Sigmoid colon (tissue), 4 donors: ENCODE results near the gene LMNTD2.

Source experiments
- POLR2AphosphoS5 ChIP-seq, 4 donors: sonication (generic); formaldehyde crosslinking; IDR thresholded peaks; one replicate each; pipeline ENCODE4 v1.6.1; 2017; ENCODE audit warnings: antibody characterized with exemption in 4 of 4
- TF ChIP-seq, protein P1 (sequence below), 4 experiments: fragments of 450-650 bp in 3 of 4; fragments of 200-600 bp in 1 of 4; IDR thresholded peaks; one replicate each; pipeline ENCODE4 v1.5.1; 2016 to 2019; ENCODE audit warnings: antibody characterized with exemption in 4 of 4, mild to moderate bottlenecking in 3 of 4, moderate library complexity in 2 of 4

DNA sequence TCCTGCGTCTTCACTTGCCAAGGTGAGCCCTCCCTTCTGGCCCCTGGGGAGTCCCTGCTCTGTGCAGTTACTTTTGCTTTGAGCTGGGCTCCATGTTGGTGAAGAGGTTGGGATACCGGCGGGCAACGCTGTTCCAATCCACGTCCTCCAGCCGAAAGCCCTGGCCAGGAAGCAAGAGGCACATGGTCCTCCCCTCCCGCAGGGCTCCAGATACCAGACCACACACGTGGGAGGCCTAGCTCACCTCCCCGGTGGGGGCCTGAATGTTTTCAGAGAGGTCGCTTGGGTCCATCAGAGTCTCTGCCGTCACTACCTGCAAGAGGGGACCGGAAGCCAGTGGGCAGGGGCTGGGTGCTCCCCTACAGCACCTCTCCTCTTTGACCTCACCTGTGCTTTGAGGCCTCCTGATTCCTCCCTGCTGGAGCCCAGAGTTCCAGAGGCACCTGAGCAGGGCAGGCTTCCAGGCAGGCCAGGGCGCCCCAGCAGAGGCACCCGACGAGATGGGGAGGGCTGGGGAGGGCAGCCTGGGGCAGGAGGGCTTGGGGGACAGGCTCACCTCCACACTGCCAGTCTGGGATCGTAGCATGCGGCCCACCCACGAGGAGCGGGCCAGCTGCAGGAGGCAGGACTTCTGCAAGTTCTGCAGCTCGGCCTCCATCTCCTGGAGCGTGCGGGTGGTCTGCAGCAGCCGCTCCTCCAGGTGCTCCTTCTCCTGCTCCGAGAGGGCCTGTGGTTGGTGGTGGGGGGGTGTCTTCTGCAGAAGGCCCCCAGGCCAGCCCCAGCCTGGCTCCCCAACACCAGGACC lies 3.0 kb downstream of the LMNTD2 start:
- TF ChIP-seq, protein P1, sequence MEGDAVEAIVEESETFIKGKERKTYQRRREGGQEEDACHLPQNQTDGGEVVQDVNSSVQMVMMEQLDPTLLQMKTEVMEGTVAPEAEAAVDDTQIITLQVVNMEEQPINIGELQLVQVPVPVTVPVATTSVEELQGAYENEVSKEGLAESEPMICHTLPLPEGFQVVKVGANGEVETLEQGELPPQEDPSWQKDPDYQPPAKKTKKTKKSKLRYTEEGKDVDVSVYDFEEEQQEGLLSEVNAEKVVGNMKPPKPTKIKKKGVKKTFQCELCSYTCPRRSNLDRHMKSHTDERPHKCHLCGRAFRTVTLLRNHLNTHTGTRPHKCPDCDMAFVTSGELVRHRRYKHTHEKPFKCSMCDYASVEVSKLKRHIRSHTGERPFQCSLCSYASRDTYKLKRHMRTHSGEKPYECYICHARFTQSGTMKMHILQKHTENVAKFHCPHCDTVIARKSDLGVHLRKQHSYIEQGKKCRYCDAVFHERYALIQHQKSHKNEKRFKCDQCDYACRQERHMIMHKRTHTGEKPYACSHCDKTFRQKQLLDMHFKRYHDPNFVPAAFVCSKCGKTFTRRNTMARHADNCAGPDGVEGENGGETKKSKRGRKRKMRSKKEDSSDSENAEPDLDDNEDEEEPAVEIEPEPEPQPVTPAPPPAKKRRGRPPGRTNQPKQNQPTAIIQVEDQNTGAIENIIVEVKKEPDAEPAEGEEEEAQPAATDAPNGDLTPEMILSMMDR (IDR thresholded peaks at IDR 0.05): no peak
- TF ChIP-seq POLR2AphosphoS5 (IDR thresholded peaks at IDR 0.05): no peak
